ENCODE results near the gene COX17. TPM values are rescaled to one million over a fixed set of nuclear protein-coding genes. Genes with fewer than 3 reads are reported as not detected.

COX17 gene
- total and polyA plus RNA-seq, 9 of the 15 experiments (the other 6 are each of a cell fraction or from before 2014, with no cell fraction given), result 29.1 to 167 (median 60.6) TPM

DNA sequence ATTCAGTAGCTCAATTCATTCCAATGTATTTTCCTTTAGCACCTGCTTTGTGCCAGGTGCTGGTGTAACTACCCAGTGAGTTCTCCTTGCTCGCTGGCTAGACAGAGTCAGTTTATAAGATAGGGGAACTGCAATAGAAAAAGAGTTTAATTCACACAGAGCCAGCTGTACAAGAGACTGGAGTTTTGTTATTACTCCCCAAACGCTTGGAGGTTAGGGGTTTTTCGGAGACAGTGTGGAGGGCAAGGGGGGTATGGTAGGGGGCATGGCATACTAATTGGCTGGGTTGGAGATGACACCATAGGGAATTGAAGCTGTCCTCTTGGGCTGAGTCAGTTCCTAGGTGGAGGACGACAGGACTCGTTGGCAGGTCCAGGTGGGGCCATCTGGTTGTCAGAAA, 20.2 kb upstream of the COX17 start:
- H3K9ac ChIP-seq (ENCODE audit: insufficient read depth in 1 of 2, low read depth in 2 of 2, low read length in 2 of 2), result no peak overlapping the region
- no peaks in the 10 kb centered on the region for H3K27me3 ChIP-seq (ENCODE audit: control insufficient read depth in 2 of 2, insufficient read depth in 2 of 2, low read length in 2 of 2)
- in situ Hi-C loops (cut with MboI), result loop anchor here (25.0 kb wide), 2 partner anchors 560 to 810 kb away; partner anchors contain the start of gene TEX55
- POLR2A ChIA-PET, result interaction anchor here (0.6 kb wide), 1 partner anchor 822 kb away, joined by 3 read pairs; no protein-coding TSS in a partner anchor
- H3K9me1 ChIP-seq (ENCODE audit: control insufficient read depth, insufficient read depth, low read length), result no peaks in the 10 kb centered on the region
- intact Hi-C loops (cut with micrococcal nuclease), result no loop called here
- no peaks in the 10 kb centered on the region; the same call in none of the 2 replicates for H3K9me3 ChIP-seq (replicated peaks; ENCODE audit: control insufficient read depth, insufficient read depth, low read depth, low read length)
- no peak overlapping the region for H3K4me2 ChIP-seq (ENCODE audit: insufficient read depth, low read length)
- H4K20me1 ChIP-seq (replicated peaks; ENCODE audit: control insufficient read depth, insufficient read depth, low read length), result no peaks in the 10 kb centered on the region
- WGBS (ENCODE audit: insufficient coverage, low coverage, missing lambda C conversion rate), result 21% methylated on average over 5 of the region's 5 CpGs
- FAIRE-seq (no peak), DNase-seq (ENCODE audit: extremely low read depth in 1 of 4, low spot score in 3 of 4) (no peak), ATAC-seq (no peak)
- CTCF ChIA-PET (ENCODE audit: low intra/inter-chr PET ratio), result no interaction called here
- peaks cover 0 to 2% of the 10 kb centered on the region in 2 experiments; a peak in 1 of 5 replicates for H3K4me1 ChIP-seq (replicated peaks in 1 of 2; ENCODE audit: control insufficient read depth in 2 of 2, insufficient read depth in 2 of 2, low read length in 2 of 2)
- no peak overlapping the region for H3K27ac ChIP-seq (ENCODE audit: extremely low read depth, low read depth, low read length)
- TF ChIP-seq JUND (IDR thresholded peaks at IDR 0.05; ENCODE audit: borderline replicate concordance, low read depth, low read length), result no peak
- TF ChIP-seq JUND (tag; IDR thresholded peaks at IDR 0.05; ENCODE audit: borderline replicate concordance, low read depth, low read length), result no peak
- TF ChIP-seq SPI1 (IDR thresholded peaks at IDR 0.05; ENCODE audit: borderline replicate concordance, low read depth, low read length), result no peak
- TF ChIP-seq, protein P1, sequence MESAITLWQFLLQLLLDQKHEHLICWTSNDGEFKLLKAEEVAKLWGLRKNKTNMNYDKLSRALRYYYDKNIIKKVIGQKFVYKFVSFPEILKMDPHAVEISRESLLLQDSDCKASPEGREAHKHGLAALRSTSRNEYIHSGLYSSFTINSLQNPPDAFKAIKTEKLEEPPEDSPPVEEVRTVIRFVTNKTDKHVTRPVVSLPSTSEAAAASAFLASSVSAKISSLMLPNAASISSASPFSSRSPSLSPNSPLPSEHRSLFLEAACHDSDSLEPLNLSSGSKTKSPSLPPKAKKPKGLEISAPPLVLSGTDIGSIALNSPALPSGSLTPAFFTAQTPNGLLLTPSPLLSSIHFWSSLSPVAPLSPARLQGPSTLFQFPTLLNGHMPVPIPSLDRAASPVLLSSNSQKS (CRISPR knock-in tag; IDR thresholded peaks at IDR 0.05), result no peak
- TF ChIP-seq ZNF57 (CRISPR knock-in tag; IDR thresholded peaks at IDR 0.05), result no peak
- no peak for TF ChIP-seq POLR2A (conservative IDR thresholded peaks at IDR 0.05)
- no peak for TF ChIP-seq ZNF436 (CRISPR knock-in tag; IDR thresholded peaks at IDR 0.05)
- no peak for TF ChIP-seq ZNF347 (CRISPR knock-in tag; IDR thresholded peaks at IDR 0.05; ENCODE audit: low read depth)
- TF ChIP-seq SP1 (CRISPR knock-in tag; IDR thresholded peaks at IDR 0.05), result no peak
- no peak for TF ChIP-seq CHD2 (IDR thresholded peaks at IDR 0.05; ENCODE audit: low read depth, low read length)
- TF ChIP-seq ZNF668 (CRISPR knock-in tag; IDR thresholded peaks at IDR 0.05), result no peak
- TF ChIP-seq, protein P2, sequence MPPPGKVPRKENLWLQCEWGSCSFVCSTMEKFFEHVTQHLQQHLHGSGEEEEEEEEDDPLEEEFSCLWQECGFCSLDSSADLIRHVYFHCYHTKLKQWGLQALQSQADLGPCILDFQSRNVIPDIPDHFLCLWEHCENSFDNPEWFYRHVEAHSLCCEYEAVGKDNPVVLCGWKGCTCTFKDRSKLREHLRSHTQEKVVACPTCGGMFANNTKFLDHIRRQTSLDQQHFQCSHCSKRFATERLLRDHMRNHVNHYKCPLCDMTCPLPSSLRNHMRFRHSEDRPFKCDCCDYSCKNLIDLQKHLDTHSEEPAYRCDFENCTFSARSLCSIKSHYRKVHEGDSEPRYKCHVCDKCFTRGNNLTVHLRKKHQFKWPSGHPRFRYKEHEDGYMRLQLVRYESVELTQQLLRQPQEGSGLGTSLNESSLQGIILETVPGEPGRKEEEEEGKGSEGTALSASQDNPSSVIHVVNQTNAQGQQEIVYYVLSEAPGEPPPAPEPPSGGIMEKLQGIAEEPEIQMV (tag; conservative IDR thresholded peaks at IDR 0.05; ENCODE audit: low read depth), result no peak
- no peaks in the 10 kb centered on the region for H3K36me3 ChIP-seq (ENCODE audit: control insufficient read depth, insufficient read depth, low read length)
- BruUV-seq (replicated peaks), result no TSS peak
- H3K79me2 ChIP-seq (ENCODE audit: control insufficient read depth, insufficient read depth, low read length), result no peaks in the 10 kb centered on the region
- H3K4me3 ChIP-seq, result no peak overlapping the region
- no peak overlapping the region for H2AFZ ChIP-seq (ENCODE audit: low read depth, low read length)
